ENCODE measurements around the gene GPANK1.

Gene GPANK1

GRCh38 chr6:31700740-31701401 is 36.1 kb upstream of the GPANK1 start:
- TF ChIP-seq GATA3 (IDR thresholded peaks at IDR 0.05; ENCODE audit: low read depth, low read length) (no peak), GATA2 (IDR thresholded peaks at IDR 0.05; ENCODE audit: low read depth, low read length) (no peak)

- TF ChIP-seq GATA3 (IDR thresholded peaks at IDR 0.05; ENCODE audit: low read depth, low read length) (no peak), GATA2 (IDR thresholded peaks at IDR 0.05; ENCODE audit: low read depth, low read length) (no peak)
Observed at GRCh38 chr6:31697555-31697954, 32.8 kb upstream of the GPANK1 start.

- TF ChIP-seq GATA2 (IDR thresholded peaks at IDR 0.05; ENCODE audit: low read depth, low read length) (no peak), GATA3 (IDR thresholded peaks at IDR 0.05; ENCODE audit: low read depth, low read length) (no peak)
Observed at GRCh38 chr6:31693535-31693934, 28.7 kb upstream of the GPANK1 start.

GRCh38 chr6:31692886-31693285 is 28.1 kb upstream of the GPANK1 start:
- no peak for TF ChIP-seq GATA2 (IDR thresholded peaks at IDR 0.05; ENCODE audit: low read depth, low read length)
- TF ChIP-seq GATA3 (IDR thresholded peaks at IDR 0.05; ENCODE audit: low read depth, low read length), result no peak

GRCh38 chr6:31692353-31692752 is 27.6 kb upstream of the GPANK1 start:
- TF ChIP-seq GATA2 (IDR thresholded peaks at IDR 0.05; ENCODE audit: low read depth, low read length), result no peak
- no peak for TF ChIP-seq GATA3 (IDR thresholded peaks at IDR 0.05; ENCODE audit: low read depth, low read length)

GRCh38 chr6:31691564-31692108 is 26.8 kb upstream of the GPANK1 start:
- TF ChIP-seq GATA2 (IDR thresholded peaks at IDR 0.05; ENCODE audit: low read depth, low read length) (no peak), GATA3 (IDR thresholded peaks at IDR 0.05; ENCODE audit: low read depth, low read length) (no peak)

GRCh38 chr6:31691078-31691463 is 26.3 kb upstream of the GPANK1 start:
- no peak for TF ChIP-seq GATA3 (IDR thresholded peaks at IDR 0.05; ENCODE audit: low read depth, low read length)
- no peak for TF ChIP-seq GATA2 (IDR thresholded peaks at IDR 0.05; ENCODE audit: low read depth, low read length)

- no peak for TF ChIP-seq GATA2 (IDR thresholded peaks at IDR 0.05; ENCODE audit: low read depth, low read length)
- TF ChIP-seq GATA3 (IDR thresholded peaks at IDR 0.05; ENCODE audit: low read depth, low read length), result no peak
Observed at GRCh38 chr6:31690231-31691077, 25.7 kb upstream of the GPANK1 start.

GRCh38 chr6:31689249-31690110 is 24.7 kb upstream of the GPANK1 start:
- TF ChIP-seq GATA3 (IDR thresholded peaks at IDR 0.05; ENCODE audit: low read depth, low read length), result no peak
- no peak for TF ChIP-seq GATA2 (IDR thresholded peaks at IDR 0.05; ENCODE audit: low read depth, low read length)

GRCh38 chr6:31687860-31688693 is 23.3 kb upstream of the GPANK1 start:
- TF ChIP-seq GATA2 (IDR thresholded peaks at IDR 0.05; ENCODE audit: low read depth, low read length), result no peak
- no peak for TF ChIP-seq GATA3 (IDR thresholded peaks at IDR 0.05; ENCODE audit: low read depth, low read length)

GRCh38 chr6:31687321-31687720 is 22.5 kb upstream of the GPANK1 start:
- TF ChIP-seq GATA3 (IDR thresholded peaks at IDR 0.05; ENCODE audit: low read depth, low read length) (no peak), GATA2 (IDR thresholded peaks at IDR 0.05; ENCODE audit: low read depth, low read length) (no peak)

- TF ChIP-seq GATA3 (IDR thresholded peaks at IDR 0.05; ENCODE audit: low read depth, low read length) (no peak), GATA2 (IDR thresholded peaks at IDR 0.05; ENCODE audit: low read depth, low read length) (no peak)
Observed at GRCh38 chr6:31686483-31686882, 21.7 kb upstream of the GPANK1 start.

- TF ChIP-seq GATA2 (IDR thresholded peaks at IDR 0.05; ENCODE audit: low read depth, low read length), result no peak
- TF ChIP-seq GATA3 (IDR thresholded peaks at IDR 0.05; ENCODE audit: low read depth, low read length), result no peak
Observed at GRCh38 chr6:31683591-31683990, 18.8 kb upstream of the GPANK1 start.
